ENCODE measurements around the gene TACC2. TPM values are rescaled to one million over a fixed set of nuclear protein-coding genes. Genes with fewer than 3 reads are reported as not detected.

TACC2 gene
- total and polyA plus RNA-seq, 9 of the 15 experiments (the other 6 are each of a cell fraction or from before 2014, with no cell fraction given): under 0.01 to 0.35 (median 0.03) TPM; not detected in 6

DNA sequence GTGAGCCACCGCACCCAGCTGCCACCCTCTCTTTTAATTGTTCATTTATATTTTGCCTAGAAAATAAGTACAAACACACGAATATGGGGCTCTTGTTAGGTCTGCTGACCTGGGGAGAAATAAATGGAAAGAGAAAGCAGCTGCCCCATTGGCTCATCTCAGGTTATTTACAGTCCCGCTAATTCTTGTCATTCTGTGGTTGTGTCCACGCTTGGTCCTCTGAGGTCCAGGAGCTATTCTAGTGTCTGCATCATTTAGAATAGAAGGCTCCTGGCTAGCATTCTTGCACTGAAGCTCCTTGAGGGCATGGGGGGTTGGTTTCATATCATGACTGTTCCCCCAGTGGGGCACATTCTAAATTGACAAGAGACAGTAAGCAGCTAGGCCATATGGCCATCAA is 128.5 kb downstream of the TACC2 start:
- no peaks in the 10 kb centered on the region for H3K79me2 ChIP-seq (ENCODE audit: control insufficient read depth, insufficient read depth, low read length)
- H3K27me3 ChIP-seq (ENCODE audit: control insufficient read depth in 2 of 2, insufficient read depth in 2 of 2, low read length in 2 of 2): peaks cover 8 to 58% of the 10 kb centered on the region in 2 experiments; a peak in 4 of 5 replicates
- TF ChIP-seq, protein P1, sequence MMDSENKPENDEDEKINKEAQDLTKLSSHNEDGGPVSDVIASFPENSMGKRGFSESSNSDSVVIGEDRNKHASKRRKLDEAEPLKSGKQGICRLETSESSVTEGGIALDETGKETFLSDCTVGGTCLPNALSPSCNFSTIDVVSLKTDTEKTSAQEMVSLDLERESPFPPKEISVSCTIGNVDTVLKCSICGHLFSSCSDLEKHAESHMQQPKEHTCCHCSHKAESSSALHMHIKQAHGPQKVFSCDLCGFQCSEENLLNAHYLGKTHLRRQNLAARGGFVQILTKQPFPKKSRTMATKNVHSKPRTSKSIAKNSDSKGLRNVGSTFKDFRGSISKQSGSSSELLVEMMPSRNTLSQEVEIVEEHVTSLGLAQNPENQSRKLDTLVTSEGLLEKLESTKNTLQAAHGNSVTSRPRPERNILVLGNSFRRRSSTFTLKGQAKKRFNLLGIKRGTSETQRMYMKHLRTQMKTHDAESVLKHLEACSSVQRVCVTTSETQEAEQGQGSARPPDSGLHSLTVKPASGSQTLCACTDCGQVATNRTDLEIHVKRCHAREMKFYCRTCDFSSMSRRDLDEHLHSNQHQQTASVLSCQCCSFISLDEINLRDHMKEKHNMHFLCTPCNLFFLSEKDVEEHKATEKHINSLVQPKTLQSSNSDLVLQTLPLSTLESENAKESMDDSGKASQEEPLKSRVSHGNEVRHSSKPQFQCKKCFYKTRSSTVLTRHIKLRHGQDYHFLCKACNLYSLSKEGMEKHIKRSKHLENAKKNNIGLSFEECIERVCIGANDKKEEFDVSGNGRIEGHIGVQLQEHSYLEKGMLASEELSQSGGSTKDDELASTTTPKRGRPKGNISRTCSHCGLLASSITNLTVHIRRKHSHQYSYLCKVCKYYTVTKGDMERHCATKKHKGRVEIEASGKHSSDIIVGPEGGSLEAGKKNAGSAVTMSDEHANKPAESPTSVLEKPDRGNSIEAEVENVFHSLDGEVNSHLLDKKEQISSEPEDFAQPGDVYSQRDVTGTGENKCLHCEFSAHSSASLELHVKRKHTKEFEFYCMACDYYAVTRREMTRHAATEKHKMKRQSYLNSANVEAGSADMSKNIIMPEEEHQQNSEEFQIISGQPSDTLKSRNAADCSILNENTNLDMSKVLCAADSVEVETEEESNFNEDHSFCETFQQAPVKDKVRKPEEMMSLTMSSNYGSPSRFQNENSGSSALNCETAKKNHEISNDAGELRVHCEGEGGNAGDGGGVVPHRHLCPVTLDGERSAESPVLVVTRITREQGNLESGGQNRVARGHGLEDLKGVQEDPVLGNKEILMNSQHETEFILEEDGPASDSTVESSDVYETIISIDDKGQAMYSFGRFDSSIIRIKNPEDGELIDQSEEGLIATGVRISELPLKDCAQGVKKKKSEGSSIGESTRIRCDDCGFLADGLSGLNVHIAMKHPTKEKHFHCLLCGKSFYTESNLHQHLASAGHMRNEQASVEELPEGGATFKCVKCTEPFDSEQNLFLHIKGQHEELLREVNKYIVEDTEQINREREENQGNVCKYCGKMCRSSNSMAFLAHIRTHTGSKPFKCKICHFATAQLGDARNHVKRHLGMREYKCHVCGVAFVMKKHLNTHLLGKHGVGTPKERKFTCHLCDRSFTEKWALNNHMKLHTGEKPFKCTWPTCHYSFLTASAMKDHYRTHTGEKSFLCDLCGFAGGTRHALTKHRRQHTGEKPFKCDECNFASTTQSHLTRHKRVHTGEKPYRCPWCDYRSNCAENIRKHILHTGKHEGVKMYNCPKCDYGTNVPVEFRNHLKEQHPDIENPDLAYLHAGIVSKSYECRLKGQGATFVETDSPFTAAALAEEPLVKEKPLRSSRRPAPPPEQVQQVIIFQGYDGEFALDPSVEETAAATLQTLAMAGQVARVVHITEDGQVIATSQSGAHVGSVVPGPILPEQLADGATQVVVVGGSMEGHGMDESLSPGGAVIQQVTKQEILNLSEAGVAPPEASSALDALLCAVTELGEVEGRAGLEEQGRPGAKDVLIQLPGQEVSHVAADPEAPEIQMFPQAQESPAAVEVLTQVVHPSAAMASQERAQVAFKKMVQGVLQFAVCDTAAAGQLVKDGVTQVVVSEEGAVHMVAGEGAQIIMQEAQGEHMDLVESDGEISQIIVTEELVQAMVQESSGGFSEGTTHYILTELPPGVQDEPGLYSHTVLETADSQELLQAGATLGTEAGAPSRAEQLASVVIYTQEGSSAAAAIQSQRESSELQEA (IDR thresholded peaks at IDR 0.05; ENCODE audit: low read depth): no peak
- TF ChIP-seq, protein P2, sequence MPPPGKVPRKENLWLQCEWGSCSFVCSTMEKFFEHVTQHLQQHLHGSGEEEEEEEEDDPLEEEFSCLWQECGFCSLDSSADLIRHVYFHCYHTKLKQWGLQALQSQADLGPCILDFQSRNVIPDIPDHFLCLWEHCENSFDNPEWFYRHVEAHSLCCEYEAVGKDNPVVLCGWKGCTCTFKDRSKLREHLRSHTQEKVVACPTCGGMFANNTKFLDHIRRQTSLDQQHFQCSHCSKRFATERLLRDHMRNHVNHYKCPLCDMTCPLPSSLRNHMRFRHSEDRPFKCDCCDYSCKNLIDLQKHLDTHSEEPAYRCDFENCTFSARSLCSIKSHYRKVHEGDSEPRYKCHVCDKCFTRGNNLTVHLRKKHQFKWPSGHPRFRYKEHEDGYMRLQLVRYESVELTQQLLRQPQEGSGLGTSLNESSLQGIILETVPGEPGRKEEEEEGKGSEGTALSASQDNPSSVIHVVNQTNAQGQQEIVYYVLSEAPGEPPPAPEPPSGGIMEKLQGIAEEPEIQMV (tag; conservative IDR thresholded peaks at IDR 0.05; ENCODE audit: low read depth): no peak
- TF ChIP-seq, protein P3, sequence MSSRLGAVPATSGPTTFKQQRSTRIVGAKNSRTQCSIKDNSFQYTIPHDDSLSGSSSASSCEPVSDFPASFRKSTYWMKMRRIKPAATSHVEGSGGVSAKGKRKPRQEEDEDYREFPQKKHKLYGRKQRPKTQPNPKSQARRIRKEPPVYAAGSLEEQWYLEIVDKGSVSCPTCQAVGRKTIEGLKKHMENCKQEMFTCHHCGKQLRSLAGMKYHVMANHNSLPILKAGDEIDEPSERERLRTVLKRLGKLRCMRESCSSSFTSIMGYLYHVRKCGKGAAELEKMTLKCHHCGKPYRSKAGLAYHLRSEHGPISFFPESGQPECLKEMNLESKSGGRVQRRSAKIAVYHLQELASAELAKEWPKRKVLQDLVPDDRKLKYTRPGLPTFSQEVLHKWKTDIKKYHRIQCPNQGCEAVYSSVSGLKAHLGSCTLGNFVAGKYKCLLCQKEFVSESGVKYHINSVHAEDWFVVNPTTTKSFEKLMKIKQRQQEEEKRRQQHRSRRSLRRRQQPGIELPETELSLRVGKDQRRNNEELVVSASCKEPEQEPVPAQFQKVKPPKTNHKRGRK (tag; IDR thresholded peaks at IDR 0.05): no peak
- TF ChIP-seq ZNF717 (CRISPR knock-in tag; IDR thresholded peaks at IDR 0.05): no peak
- TF ChIP-seq ZNF785 (CRISPR knock-in tag; IDR thresholded peaks at IDR 0.05): no peak
- no peak for TF ChIP-seq POLR2AphosphoS5 (IDR thresholded peaks at IDR 0.05; ENCODE audit: control insufficient read depth, insufficient read depth, low read depth, low read length)
- TF ChIP-seq ZNF584 (CRISPR knock-in tag; IDR thresholded peaks at IDR 0.05; ENCODE audit: low read depth): no peak
- TF ChIP-seq RFX5 (IDR thresholded peaks at IDR 0.05; ENCODE audit: low read depth, low read length): no peak
- TF ChIP-seq, protein P4, sequence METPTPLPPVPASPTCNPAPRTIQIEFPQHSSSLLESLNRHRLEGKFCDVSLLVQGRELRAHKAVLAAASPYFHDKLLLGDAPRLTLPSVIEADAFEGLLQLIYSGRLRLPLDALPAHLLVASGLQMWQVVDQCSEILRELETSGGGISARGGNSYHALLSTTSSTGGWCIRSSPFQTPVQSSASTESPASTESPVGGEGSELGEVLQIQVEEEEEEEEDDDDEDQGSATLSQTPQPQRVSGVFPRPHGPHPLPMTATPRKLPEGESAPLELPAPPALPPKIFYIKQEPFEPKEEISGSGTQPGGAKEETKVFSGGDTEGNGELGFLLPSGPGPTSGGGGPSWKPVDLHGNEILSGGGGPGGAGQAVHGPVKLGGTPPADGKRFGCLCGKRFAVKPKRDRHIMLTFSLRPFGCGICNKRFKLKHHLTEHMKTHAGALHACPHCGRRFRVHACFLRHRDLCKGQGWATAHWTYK (CRISPR knock-in tag; IDR thresholded peaks at IDR 0.05): no peak

More for the DNA sequence above, 128.5 kb downstream of the TACC2 start:
- ChIA-PET POLR2A (interaction anchor here (1.0 kb wide), 1 partner anchor 170 kb away, joined by 3 read pairs; no protein-coding TSS in a partner anchor), CTCF (ENCODE audit: low intra/inter-chr PET ratio) (no interaction called here)
- H3K9me1 ChIP-seq (ENCODE audit: control insufficient read depth, insufficient read depth, low read length): no peaks in the 10 kb centered on the region
- no peak overlapping the region for H3K4me2 ChIP-seq (ENCODE audit: insufficient read depth, low read length)
- no peaks in the 10 kb centered on the region for H3K9me3 ChIP-seq (replicated peaks; ENCODE audit: control insufficient read depth, insufficient read depth, low read depth, low read length)
- in situ Hi-C loops (cut with MboI): no loop called here
- no peaks in the 10 kb centered on the region for H3K36me3 ChIP-seq (ENCODE audit: control insufficient read depth, insufficient read depth, low read length)
- no peak overlapping the region for H2AFZ ChIP-seq (ENCODE audit: low read depth, low read length)
- H3K27ac ChIP-seq (ENCODE audit: extremely low read depth, low read depth, low read length): no peak overlapping the region
- H3K4me3 ChIP-seq: no peak overlapping the region
- H3K4me1 ChIP-seq (replicated peaks in 1 of 2; ENCODE audit: control insufficient read depth in 2 of 2, insufficient read depth in 2 of 2, low read length in 2 of 2): peaks cover 0 to 13% of the 10 kb centered on the region in 2 experiments; a peak in 2 of 5 replicates
- FAIRE-seq (no peak), DNase-seq (ENCODE audit: extremely low read depth in 1 of 4, low spot score in 3 of 4) (no peak), ATAC-seq (no peak)
- no peaks in the 10 kb centered on the region; the same call in 1 of the 2 replicates for H4K20me1 ChIP-seq (replicated peaks; ENCODE audit: control insufficient read depth, insufficient read depth, low read length)
- no TSS peak for BruUV-seq (replicated peaks)
- 0% methylated on average over 4 of the region's 4 CpGs for WGBS (ENCODE audit: insufficient coverage, low coverage, missing lambda C conversion rate)
- H3K9ac ChIP-seq (ENCODE audit: insufficient read depth in 1 of 2, low read depth in 2 of 2, low read length in 2 of 2): no peak overlapping the region
- intact Hi-C loops (cut with micrococcal nuclease): loop anchor here (10.0 kb wide), 1 partner anchor 63 kb away; no protein-coding TSS in a partner anchor
